ENCODE measurements around the gene FGF12.

The FGF12 gene

GRCh38 chr3:192494174-192494573 is 233.2 kb downstream of the FGF12 start:
- TF ChIP-seq TAF1 (IDR thresholded peaks at IDR 0.05; ENCODE audit: borderline replicate concordance, insufficient read depth, low read length) (no peak), SIN3A (IDR thresholded peaks at IDR 0.05; ENCODE audit: borderline replicate concordance, insufficient read depth, low read length) (no peak), POLR2AphosphoS5 (IDR thresholded peaks at IDR 0.05; ENCODE audit: low read depth, low read length) (no peak), REST (IDR thresholded peaks at IDR 0.05; ENCODE audit: insufficient read depth in 1 of 2, low read depth in 2 of 2, low read length in 2 of 2) (no peak), FOXP2 (optimal IDR thresholded peaks at IDR 0.05; ENCODE audit: borderline replicate concordance, extremely low read depth, extremely low read length, insufficient read depth) (no peak)

DNA sequence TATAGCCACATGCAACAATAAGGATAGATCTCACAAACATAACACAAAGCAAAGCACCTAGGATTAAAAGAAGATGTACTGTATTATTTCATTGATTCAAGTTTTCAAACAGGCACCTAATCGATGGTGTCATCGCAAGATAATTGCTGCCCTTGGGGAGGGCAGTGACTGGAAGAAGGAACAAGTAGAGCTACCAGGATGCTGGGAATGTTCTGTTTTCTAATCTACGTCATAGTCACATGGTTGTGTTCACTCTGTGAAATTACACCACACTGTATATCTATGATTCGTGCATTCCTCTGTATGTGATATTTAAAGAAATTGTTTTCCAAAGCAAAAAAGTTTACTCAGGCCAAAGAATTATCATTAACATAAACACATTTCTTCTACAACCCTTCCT is 236.6 kb downstream of the FGF12 start:
- TF ChIP-seq TAF1 (IDR thresholded peaks at IDR 0.05; ENCODE audit: borderline replicate concordance, insufficient read depth, low read length), result no peak

DNA sequence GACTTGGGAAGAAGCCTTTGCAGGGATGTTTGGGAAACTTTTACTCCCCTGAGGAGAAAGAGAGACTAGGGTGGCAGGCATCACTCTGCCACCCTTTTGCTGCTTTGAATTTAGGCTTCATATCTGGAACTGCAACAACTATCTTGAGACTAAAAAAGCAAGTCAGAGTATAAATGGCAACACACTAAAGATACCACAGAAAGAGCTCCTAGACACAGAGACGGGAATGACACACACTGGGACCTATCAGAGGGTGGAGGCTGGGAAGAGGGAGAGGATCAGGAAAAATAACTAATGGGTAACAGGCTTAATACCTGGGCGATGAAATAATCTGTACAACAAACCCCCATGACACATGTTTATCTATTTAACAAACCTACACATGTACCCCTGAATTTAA is 237.8 kb downstream of the FGF12 start:
- TF ChIP-seq FOXP2 (optimal IDR thresholded peaks at IDR 0.05; ENCODE audit: borderline replicate concordance, extremely low read depth, extremely low read length, insufficient read depth) (no peak), REST (IDR thresholded peaks at IDR 0.05; ENCODE audit: insufficient read depth in 1 of 2, low read depth in 2 of 2, low read length in 2 of 2) (no peak), POLR2AphosphoS5 (IDR thresholded peaks at IDR 0.05; ENCODE audit: low read depth, low read length) (no peak), TAF1 (IDR thresholded peaks at IDR 0.05; ENCODE audit: borderline replicate concordance, insufficient read depth, low read length) (no peak), SIN3A (IDR thresholded peaks at IDR 0.05; ENCODE audit: borderline replicate concordance, insufficient read depth, low read length) (no peak)

DNA sequence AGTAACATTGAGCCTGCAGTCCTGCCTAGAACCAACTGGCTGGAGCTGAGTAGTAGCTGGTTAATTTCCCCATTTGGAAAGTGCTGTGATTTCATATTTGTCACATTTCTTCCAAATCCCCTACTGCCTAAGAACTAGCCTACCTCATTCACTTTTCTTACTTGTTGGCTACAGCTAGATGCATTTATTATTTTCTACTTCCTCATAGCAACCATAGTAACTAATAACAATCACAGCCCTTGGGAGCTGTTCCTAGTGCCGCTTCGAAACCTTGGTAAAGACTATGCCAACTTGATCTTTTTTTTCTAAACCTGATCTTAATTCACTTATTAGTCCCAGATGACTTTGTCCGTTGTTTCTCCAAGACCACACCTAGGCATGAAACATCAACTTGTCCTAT is 240.3 kb downstream of the FGF12 start:
- TF ChIP-seq FOXP2 (optimal IDR thresholded peaks at IDR 0.05; ENCODE audit: borderline replicate concordance, extremely low read depth, extremely low read length, insufficient read depth) (no peak), SIN3A (IDR thresholded peaks at IDR 0.05; ENCODE audit: borderline replicate concordance, insufficient read depth, low read length) (no peak), POLR2AphosphoS5 (IDR thresholded peaks at IDR 0.05; ENCODE audit: low read depth, low read length) (no peak), TAF1 (IDR thresholded peaks at IDR 0.05; ENCODE audit: borderline replicate concordance, insufficient read depth, low read length) (no peak), REST (IDR thresholded peaks at IDR 0.05; ENCODE audit: insufficient read depth in 1 of 2, low read depth in 2 of 2, low read length in 2 of 2) (no peak)

DNA sequence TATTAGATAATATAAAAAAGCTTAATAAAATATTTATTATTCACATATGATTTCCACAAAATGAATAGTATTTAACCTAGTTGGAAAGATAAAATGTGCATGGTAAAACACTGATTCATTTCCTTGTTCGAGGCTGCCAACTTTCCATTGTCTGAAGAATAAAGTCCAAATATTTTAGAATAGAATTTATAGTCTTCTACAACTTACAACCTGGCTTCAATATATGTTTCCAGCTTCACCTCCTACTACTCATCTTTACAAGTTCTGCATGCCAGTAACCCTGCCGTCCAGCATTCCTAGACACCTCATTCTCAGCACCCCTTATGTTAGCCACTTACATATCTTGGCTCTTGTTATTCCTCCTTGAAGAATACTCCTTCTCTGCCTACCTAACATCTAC is 244.5 kb downstream of the FGF12 start:
- TF ChIP-seq SIN3A (IDR thresholded peaks at IDR 0.05; ENCODE audit: borderline replicate concordance, insufficient read depth, low read length) (no peak), POLR2AphosphoS5 (IDR thresholded peaks at IDR 0.05; ENCODE audit: low read depth, low read length) (no peak), TAF1 (IDR thresholded peaks at IDR 0.05; ENCODE audit: borderline replicate concordance, insufficient read depth, low read length) (no peak), REST (IDR thresholded peaks at IDR 0.05; ENCODE audit: insufficient read depth in 1 of 2, low read depth in 2 of 2, low read length in 2 of 2) (no peak), FOXP2 (optimal IDR thresholded peaks at IDR 0.05; ENCODE audit: borderline replicate concordance, extremely low read depth, extremely low read length, insufficient read depth) (no peak)
